SK-N-SH (cell line): ENCODE data around the gene OPCML. TPM values are rescaled to one million over a fixed set of nuclear protein-coding genes. Genes with fewer than 3 reads are reported as not detected.

ENCODE experiments used
- CTCF ChIA-PET: fragments of 300-600, 350-600 bp; formaldehyde crosslinking; extraction: SDS; loops from one replicate; lab custom pipeline; 2021; lab: Yijun Ruan, JAX
- POLR2A ChIA-PET: fragments of 350-600 bp; sonication (Branson Sonifier 250); formaldehyde crosslinking; extraction: SDS; loops from one replicate; lab custom pipeline; 2020; ENCODE audit warnings: antibody characterized with exemption, inconsistent platforms; lab: Yijun Ruan, JAX
- DNase-seq: peaks from one replicate; pipeline ENCODE4 v3.0.0; 2012
- H2AFZ ChIP-seq: fragments of 200-600 bp; sonication (generic); 2 replicates; pipeline ENCODE4 v1.8.1; 2016; ENCODE audit warnings: antibody characterized with exemption, mild to moderate bottlenecking, low read depth
- H3F3A ChIP-seq: fragments of 200-600 bp; sonication (generic); replicated peaks from 2 replicates; pipeline ENCODE3; 2016; ENCODE audit warnings: antibody characterized with exemption, mild to moderate bottlenecking; ENCODE audit not compliant: insufficient read depth
- H3K27ac ChIP-seq, 2 experiments: fragments of 200-500 bp in 1 of 2; fragments of 200-600 bp in 1 of 2; sonication (Bioruptor generic) in 1 of 2; sonication (generic), shearing (Covaris generic) in 1 of 2; 2 replicates each; pipeline versions ENCODE4 v1.5.1 to v1.6.1; 2014 to 2016; ENCODE audit warnings: low read depth in 2 of 2, inconsistent platforms in 1 of 2, low read length in 1 of 2, mild to moderate bottlenecking in 1 of 2, mixed read lengths in 1 of 2
- H3K27me3 ChIP-seq: fragments of 200-600 bp; sonication (generic), shearing (Covaris generic); 2 replicates; pipeline ENCODE4 v1.6.1; 2016; ENCODE audit warnings: mixed run types; ENCODE audit not compliant: insufficient read depth
- H3K36me3 ChIP-seq, 2 experiments: fragments of 200-500 bp in 1 of 2; fragments of 200-600 bp in 1 of 2; sonication (Bioruptor generic) in 1 of 2; sonication (generic) in 1 of 2; replicated peaks in 1 of 2; 2 replicates each; pipeline versions ENCODE3 to v1.5.1; 2014 to 2016; ENCODE audit warnings: low read length in 1 of 2, mild to moderate bottlenecking in 1 of 2; ENCODE audit not compliant: insufficient read depth in 2 of 2, control insufficient read depth in 1 of 2
- H3K4me1 ChIP-seq, 2 experiments: fragments of 200-500 bp in 1 of 2; fragments of 200-600 bp in 1 of 2; sonication (Bioruptor generic) in 1 of 2; sonication (generic), shearing (Covaris generic) in 1 of 2; 2 replicates each; pipeline versions ENCODE4 v1.5.1 to v1.6.1; 2014 to 2016; ENCODE audit warnings: low read depth in 1 of 2, low read length in 1 of 2, mixed run types in 1 of 2; ENCODE audit not compliant: insufficient read depth in 2 of 2, control insufficient read depth in 1 of 2
- H3K4me2 ChIP-seq: fragments of 200-600 bp; sonication (generic), shearing (Covaris generic); 2 replicates; pipeline ENCODE4 v1.6.1; 2017; ENCODE audit warnings: mixed run types
- H3K4me3 ChIP-seq, 2 experiments: fragments of 200-500 bp in 1 of 2; fragments of 200-600 bp in 1 of 2; sonication (Bioruptor generic) in 1 of 2; sonication (generic), shearing (Covaris generic) in 1 of 2; 2 replicates each; pipeline versions ENCODE4 v1.5.1 to v1.8.1; 2014 to 2016; ENCODE audit warnings: low read depth in 2 of 2, inconsistent platforms in 1 of 2, low read length in 1 of 2, mild to moderate bottlenecking in 1 of 2, mixed read lengths in 1 of 2, moderate library complexity in 1 of 2
- H3K79me2 ChIP-seq: fragments of 200-600 bp; sonication (generic); 2 replicates; pipeline ENCODE4 v1.8.1; 2017; ENCODE audit warnings: mild to moderate bottlenecking; ENCODE audit not compliant: insufficient read depth
- H3K9ac ChIP-seq: fragments of 200-600 bp; sonication (generic); 2 replicates; pipeline ENCODE4 v1.6.1; 2017; ENCODE audit warnings: mixed run types
- H3K9me2 ChIP-seq: fragments of 200-600 bp; sonication (generic); 2 replicates; pipeline ENCODE4 v1.6.1; 2017; ENCODE audit warnings: mixed run types
- H3K9me3 ChIP-seq: fragments of 200-600 bp; sonication (generic); 2 replicates; pipeline ENCODE4 v1.6.1; 2017; ENCODE audit warnings: mixed run types, mild to moderate bottlenecking, moderate library complexity
- H4K20me1 ChIP-seq: fragments of 200-600 bp; sonication (generic); 2 replicates; pipeline ENCODE4 v1.6.1; 2017; ENCODE audit warnings: mild to moderate bottlenecking, mixed run types; ENCODE audit not compliant: insufficient read depth
- ELF1 ChIP-seq: IDR thresholded peaks from 2 replicates; pipeline ENCODE4 v1.4.0; 2012
- EP300 ChIP-seq, 2 experiments: IDR thresholded peaks; 2 replicates each; pipeline versions ENCODE4 v1.4.0 to v1.6.1; 2012; ENCODE audit warnings: borderline replicate concordance in 1 of 2, low read depth in 1 of 2, low read length in 1 of 2
- FOSL2 ChIP-seq: IDR thresholded peaks from 2 replicates; pipeline ENCODE4 v1.4.0; 2012; ENCODE audit warnings: low read depth, mild to moderate bottlenecking, moderate library complexity, borderline replicate concordance
- FOXJ3 ChIP-seq: sonication (generic); formaldehyde crosslinking; IDR thresholded peaks from 2 replicates; pipeline ENCODE4 v1.5.1; 2020; ENCODE audit warnings: mild to moderate bottlenecking, missing genetic modification reagents
- FOXM1 ChIP-seq: IDR thresholded peaks from 2 replicates; pipeline ENCODE4 v1.4.0; 2012; ENCODE audit warnings: low read depth, mild to moderate bottlenecking
- IRF3 ChIP-seq: fragments of 150-350 bp; IDR thresholded peaks from 2 replicates; pipeline ENCODE4 v1.6.1; 2016; ENCODE audit warnings: mild to moderate bottlenecking, low read depth, low read length
- MAX ChIP-seq: IDR thresholded peaks from 2 replicates; pipeline ENCODE4 v1.4.0; 2012; ENCODE audit warnings: low read depth
- MEF2A ChIP-seq: IDR thresholded peaks from 2 replicates; pipeline ENCODE4 v1.4.0; 2012; ENCODE audit warnings: low read depth, borderline replicate concordance
- MXI1 ChIP-seq: IDR thresholded peaks from 2 replicates; pipeline ENCODE4 v1.6.1; 2012; ENCODE audit warnings: mild to moderate bottlenecking, low read depth, low read length, improper control_type of control experiment
- NRF1 ChIP-seq: IDR thresholded peaks from 2 replicates; pipeline ENCODE4 v1.6.1; 2012; ENCODE audit warnings: low read depth, mild to moderate bottlenecking, low read length
- PBX3 ChIP-seq: IDR thresholded peaks from 2 replicates; pipeline ENCODE4; 2012
- POLR2AphosphoS5 ChIP-seq: IDR thresholded peaks from 2 replicates; pipeline ENCODE4 v1.6.1; 2012; ENCODE audit warnings: low read depth, low read length
- REST ChIP-seq: IDR thresholded peaks from 2 replicates; pipeline ENCODE4 v1.6.1; 2012; ENCODE audit warnings: mild to moderate bottlenecking, low read depth, low read length, moderate library complexity
- RXRA ChIP-seq: IDR thresholded peaks from 2 replicates; pipeline ENCODE4 v1.4.0; 2012; ENCODE audit warnings: low read depth, mild to moderate bottlenecking, borderline replicate concordance
- TCF12 ChIP-seq: IDR thresholded peaks from 2 replicates; pipeline ENCODE4 v1.4.0; 2012
- USF1 ChIP-seq: IDR thresholded peaks from 2 replicates; pipeline ENCODE4 v1.4.0; 2012; ENCODE audit warnings: low read depth, borderline replicate concordance
- USF2 ChIP-seq: fragments of 150-350 bp; IDR thresholded peaks from 2 replicates; pipeline ENCODE4 v1.6.1; 2017; ENCODE audit warnings: antibody characterized with exemption, low read length, low read depth, borderline replicate concordance
- WGBS: methylation state at CpG from one replicate; pipeline ENCODE4 v1.1.6; 2017; ENCODE audit warnings: low lambda C conversion rate; 5-methylcytosine and 5-hydroxymethylcytosine counted together
- polyA plus RNA-seq, 3 experiments: library from polyadenylated mRNA; depleted of rRNA; stranded (reverse); fragments of >200 nt; gene quantifications; 2 replicates each; pipeline ENCODE4 v1.2.3, GENCODE V29; 2012

OPCML gene
- polyA plus RNA-seq, 1 of the 3 experiments (the other 2 are of a cell fraction), result not detected

- 40% methylated on average over 7 of the region's 9 CpGs for WGBS
- Histone ChIP-seq H3K9ac (no peak overlapping the region), H3K36me3 (no peaks in the 10 kb centered on the region), H3K9me3 (no peaks in the 10 kb centered on the region), H3K4me2 (no peak overlapping the region), H3K79me2 (no peaks in the 10 kb centered on the region), H2AFZ (no peak overlapping the region), H3K9me2 (no peaks in the 10 kb centered on the region), H3F3A (no peaks in the 10 kb centered on the region), H3K4me1 (no peaks in the 10 kb centered on the region), H3K27ac (no peak overlapping the region), H3K4me3 (no peak overlapping the region), H4K20me1 (no peaks in the 10 kb centered on the region), H3K27me3 (no peaks in the 10 kb centered on the region; the same call in 1 of the 2 replicates)
- DNase-seq, result no peak
- CTCF ChIA-PET, result no interaction called here
- TF ChIP-seq RXRA (no peak), MXI1 (no peak), REST (no peak), ELF1 (no peak), FOXJ3 (CRISPR knock-in tag) (no peak), TCF12 (no peak), PBX3 (no peak), IRF3 (no peak), NRF1 (no peak), MEF2A (no peak), POLR2AphosphoS5 (no peak), FOXM1 (no peak), MAX (no peak), FOSL2 (no peak), USF2 (no peak), EP300 (IDR thresholded peaks at IDR 0.05; ENCODE audit: borderline replicate concordance in 1 of 2, low read depth in 1 of 2, low read length in 1 of 2) (no peak), USF1 (no peak)
- POLR2A ChIA-PET, result no interaction called here
Observed at GRCh38 chr11:132643239-132643638, 889.1 kb downstream of the OPCML start.
